Measurements from ENCODE around the gene ZNF554. TPM values are rescaled to one million over a fixed set of nuclear protein-coding genes. Genes with fewer than 3 reads are reported as not detected.

ZNF554 gene
- total RNA-seq, 1 donor from 2014 or later: 4.2 TPM

DNA sequence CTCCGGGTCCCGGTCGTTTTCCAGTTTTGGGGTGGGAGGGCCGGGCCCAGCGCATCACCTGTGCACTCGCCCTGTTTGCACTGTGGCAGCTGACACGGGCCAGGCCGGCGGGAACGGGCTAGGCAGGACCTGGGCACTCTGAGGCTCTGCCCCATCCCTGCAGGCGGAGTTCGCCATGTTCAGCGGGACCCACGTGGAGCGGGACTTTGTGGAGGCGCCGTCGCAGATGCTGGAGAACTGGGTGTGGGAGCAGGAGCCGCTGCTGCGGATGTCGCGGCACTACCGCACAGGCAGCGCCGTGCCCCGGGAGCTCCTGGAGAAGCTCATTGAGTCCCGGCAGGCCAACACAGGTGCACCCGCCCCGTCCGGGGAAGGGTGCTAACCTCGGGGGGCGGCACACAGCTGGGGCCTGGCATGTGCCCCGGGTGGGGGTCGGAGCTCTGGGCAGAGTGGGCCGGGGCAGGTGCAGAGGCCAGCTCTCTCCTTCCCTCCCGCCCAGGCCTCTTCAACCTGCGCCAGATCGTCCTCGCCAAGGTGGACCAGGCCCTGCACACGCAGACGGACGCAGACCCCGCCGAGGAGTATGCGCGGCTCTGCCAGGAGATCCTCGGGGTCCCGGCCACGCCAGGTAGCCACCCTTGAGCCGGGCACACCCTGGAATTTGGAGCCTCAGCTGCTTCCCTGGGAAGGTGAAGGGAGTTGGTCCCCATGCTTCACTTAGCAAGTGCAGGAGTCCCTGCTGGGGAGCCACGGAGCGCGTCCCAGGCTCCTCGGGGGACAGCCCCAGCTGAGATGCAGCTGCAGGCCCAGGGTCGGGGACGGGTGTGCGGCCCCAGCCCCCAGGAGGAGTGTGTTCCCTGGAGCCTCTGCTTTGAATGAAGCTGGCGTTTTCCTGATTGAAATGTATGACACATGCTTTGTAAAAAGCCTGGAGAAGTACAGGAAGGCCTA is 9.3 kb upstream of the ZNF554 start:
- H3K4me3 ChIP-seq: no peak overlapping the region
- peaks cover 66% of the 10 kb centered on the region for H3K36me3 ChIP-seq
- no peaks in the 10 kb centered on the region for H3K4me1 ChIP-seq
- DNase-seq: no peak
- TF ChIP-seq, protein P1, sequence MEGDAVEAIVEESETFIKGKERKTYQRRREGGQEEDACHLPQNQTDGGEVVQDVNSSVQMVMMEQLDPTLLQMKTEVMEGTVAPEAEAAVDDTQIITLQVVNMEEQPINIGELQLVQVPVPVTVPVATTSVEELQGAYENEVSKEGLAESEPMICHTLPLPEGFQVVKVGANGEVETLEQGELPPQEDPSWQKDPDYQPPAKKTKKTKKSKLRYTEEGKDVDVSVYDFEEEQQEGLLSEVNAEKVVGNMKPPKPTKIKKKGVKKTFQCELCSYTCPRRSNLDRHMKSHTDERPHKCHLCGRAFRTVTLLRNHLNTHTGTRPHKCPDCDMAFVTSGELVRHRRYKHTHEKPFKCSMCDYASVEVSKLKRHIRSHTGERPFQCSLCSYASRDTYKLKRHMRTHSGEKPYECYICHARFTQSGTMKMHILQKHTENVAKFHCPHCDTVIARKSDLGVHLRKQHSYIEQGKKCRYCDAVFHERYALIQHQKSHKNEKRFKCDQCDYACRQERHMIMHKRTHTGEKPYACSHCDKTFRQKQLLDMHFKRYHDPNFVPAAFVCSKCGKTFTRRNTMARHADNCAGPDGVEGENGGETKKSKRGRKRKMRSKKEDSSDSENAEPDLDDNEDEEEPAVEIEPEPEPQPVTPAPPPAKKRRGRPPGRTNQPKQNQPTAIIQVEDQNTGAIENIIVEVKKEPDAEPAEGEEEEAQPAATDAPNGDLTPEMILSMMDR (IDR thresholded peaks at IDR 0.05; ENCODE audit: borderline replicate concordance): no peak
- no peaks in the 10 kb centered on the region for H3K27me3 ChIP-seq (ENCODE audit: low read depth)
- no peaks in the 10 kb centered on the region for H3K9me3 ChIP-seq (replicated peaks)
- intact Hi-C loops (cut with micrococcal nuclease): no loop called here
- H3K27ac ChIP-seq (replicated peaks): no peak overlapping the region

DNA sequence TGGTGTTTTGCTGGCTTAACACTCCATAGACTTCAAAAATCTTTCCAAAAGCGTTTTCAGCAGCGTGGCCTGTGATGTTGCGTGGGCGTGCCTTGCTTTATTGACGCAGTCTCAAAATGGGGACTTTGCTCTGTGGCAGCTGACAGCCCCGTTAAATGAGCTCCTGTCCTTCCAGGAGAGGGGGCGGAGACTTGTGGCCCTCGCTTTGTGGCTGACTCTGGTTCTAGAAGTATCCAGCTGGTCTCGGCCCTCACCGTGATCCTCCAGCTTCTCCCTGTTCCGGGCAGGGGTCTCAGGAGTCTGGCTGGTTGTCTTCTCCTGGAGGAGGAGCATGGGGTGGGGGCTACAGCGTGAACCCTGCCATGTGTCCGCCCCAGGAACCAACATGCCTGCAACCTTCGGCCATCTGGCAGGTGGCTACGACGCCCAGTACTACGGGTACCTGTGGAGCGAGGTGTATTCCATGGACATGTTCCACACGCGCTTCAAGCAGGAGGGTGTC is 8.4 kb upstream of the ZNF554 start:
- Histone ChIP-seq H3K27me3 (ENCODE audit: low read depth) (no peaks in the 10 kb centered on the region), H3K4me1 (no peaks in the 10 kb centered on the region), H3K9me3 (replicated peaks) (no peaks in the 10 kb centered on the region), H3K4me3 (no peak overlapping the region), H3K36me3 (peaks cover 61% of the 10 kb centered on the region), H3K27ac (replicated peaks) (no peak overlapping the region)
- DNase-seq: no peak
- intact Hi-C loops (cut with micrococcal nuclease): no loop called here
- TF ChIP-seq, protein P1 (IDR thresholded peaks at IDR 0.05; ENCODE audit: borderline replicate concordance): no peak

DNA sequence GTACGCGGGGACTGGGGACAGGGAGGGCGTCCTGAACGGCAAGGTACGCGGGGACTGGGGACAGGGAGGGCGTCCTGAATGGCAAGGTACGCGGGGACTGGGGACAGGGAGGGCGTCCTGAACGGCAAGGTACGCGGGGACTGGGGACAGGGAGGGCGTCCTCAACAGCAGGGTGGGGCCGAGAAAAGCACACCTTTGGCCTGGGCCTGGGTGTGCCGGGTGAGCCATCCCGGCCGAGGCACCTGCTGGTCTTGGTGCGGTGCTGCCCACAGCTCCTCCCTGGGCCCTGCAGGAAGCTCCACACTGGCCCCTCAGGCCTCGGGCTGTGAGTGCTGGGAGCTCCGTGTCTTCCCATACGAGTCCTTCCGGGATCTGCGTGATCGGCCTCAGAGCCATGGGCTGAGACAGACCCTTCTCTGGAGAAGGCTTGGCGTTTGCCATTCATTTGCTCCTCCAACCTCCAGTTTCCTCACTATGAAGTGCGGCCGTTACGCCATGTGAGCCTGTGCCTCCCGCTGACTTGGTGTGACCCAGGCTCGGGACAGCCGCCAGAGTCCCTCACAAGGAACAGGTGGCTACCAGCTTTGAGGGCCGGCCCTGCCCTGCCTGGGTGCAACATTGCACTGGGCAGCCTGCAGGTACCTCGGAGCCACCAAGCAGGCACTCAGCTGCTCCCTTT is 7.8 kb upstream of the ZNF554 start:
- Histone ChIP-seq H3K4me3 (no peak overlapping the region), H3K36me3 (peaks cover 56% of the 10 kb centered on the region), H3K27ac (replicated peaks) (no peak overlapping the region), H3K9me3 (replicated peaks) (no peaks in the 10 kb centered on the region), H3K4me1 (no peaks in the 10 kb centered on the region), H3K27me3 (ENCODE audit: low read depth) (no peaks in the 10 kb centered on the region)
- intact Hi-C loops (cut with micrococcal nuclease): no loop called here
- TF ChIP-seq, protein P1 (IDR thresholded peaks at IDR 0.05; ENCODE audit: borderline replicate concordance): no peak
- no peak for DNase-seq

DNA sequence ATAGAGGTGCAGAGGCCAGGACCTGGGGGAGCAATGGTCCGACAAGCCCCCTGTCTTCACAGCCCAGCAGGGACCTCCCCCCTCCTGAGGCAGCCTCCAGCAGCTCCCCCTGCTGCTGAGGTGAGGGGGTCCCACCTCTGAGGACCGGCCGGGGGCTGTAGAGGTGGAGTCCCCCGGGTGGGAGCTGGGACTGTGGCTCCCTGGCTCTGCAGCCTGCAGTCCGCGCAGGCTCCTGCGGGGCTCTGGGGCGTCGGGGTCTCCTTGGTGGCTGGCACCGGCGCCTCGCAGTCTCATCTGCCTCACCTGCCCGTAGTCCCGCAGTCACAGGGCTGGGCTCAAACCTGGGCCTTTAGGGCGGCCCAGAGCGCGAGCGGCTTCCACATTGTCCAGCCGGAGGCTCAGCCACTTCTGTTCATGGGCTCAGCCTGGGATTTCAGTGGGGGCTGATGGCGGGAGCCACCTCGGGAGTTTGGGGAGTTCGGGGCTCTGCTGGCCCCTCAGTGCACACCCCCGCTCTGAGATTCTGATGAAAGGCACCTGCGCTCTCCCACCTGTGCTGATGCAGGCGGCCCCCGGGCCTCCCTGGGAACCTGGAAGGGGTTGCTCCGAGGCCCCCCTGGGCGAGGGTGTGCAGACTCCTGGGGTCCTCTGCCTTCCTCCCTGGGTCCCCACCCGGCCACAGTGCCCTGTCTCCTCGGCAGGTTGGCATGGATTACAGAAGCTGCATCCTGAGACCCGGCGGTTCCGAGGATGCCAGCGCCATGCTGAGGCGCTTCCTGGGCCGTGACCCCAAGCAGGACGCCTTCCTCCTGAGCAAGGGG is 7.0 kb upstream of the ZNF554 start:
- H3K36me3 ChIP-seq: peaks cover 49% of the 10 kb centered on the region
- TF ChIP-seq, protein P1 (IDR thresholded peaks at IDR 0.05; ENCODE audit: borderline replicate concordance): no peak
- H3K27me3 ChIP-seq (ENCODE audit: low read depth): no peaks in the 10 kb centered on the region
- H3K9me3 ChIP-seq (replicated peaks): no peaks in the 10 kb centered on the region
- no peak for DNase-seq
- intact Hi-C loops (cut with micrococcal nuclease): no loop called here
- H3K4me3 ChIP-seq: no peak overlapping the region
- H3K4me1 ChIP-seq: no peaks in the 10 kb centered on the region
- no peak overlapping the region for H3K27ac ChIP-seq (replicated peaks)
